IPS DF 4.7 (cell line): ENCODE data around the gene CHPF.

ENCODE experiments used
- DNase-seq: peaks from one replicate; pipeline ENCODE4 v3.0.0-alpha.2; 2013; ENCODE audit warnings: low spot score; ENCODE audit errors: extremely low read depth

CHPF gene

GRCh38 chr2:219533930-219534661 lies 9.5 kb downstream of the CHPF start:
- no peak for DNase-seq

GRCh38 chr2:219532378-219532649 lies 11.3 kb downstream of the CHPF start:
- no peak for DNase-seq

DNA sequence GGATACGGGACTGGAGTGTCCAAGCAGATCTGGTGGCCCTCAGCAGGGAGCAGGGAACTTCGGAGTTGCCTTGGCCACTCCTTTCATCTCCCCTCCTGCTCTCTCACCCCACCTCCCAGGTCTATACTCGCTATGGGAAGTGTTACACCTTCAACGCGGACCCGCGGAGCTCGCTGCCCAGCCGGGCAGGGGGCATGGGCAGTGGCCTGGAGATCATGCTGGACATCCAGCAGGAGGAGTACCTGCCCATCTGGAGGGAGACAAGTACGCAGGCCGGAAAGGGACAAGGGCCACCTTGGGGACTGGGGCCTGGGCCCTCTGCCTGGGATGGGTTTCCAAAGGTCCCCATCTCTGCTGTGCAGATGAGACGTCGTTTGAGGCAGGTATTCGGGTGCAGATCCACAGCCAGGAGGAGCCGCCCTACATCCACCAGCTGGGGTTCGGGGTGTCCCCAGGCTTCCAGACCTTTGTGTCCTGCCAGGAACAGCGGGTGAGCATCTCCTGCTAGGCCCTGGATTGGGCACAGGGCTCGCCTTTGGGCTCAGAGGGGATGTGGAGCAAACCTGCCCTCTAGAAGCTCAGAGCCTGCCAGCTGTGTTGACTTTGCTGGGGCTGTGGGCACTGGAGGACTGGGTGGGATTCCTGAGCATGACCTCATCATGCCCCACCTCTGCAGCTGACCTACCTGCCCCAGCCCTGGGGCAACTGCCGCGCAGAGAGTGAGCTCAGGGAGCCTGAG lies 11.8 kb downstream of the CHPF start:
- no peak for DNase-seq

DNA sequence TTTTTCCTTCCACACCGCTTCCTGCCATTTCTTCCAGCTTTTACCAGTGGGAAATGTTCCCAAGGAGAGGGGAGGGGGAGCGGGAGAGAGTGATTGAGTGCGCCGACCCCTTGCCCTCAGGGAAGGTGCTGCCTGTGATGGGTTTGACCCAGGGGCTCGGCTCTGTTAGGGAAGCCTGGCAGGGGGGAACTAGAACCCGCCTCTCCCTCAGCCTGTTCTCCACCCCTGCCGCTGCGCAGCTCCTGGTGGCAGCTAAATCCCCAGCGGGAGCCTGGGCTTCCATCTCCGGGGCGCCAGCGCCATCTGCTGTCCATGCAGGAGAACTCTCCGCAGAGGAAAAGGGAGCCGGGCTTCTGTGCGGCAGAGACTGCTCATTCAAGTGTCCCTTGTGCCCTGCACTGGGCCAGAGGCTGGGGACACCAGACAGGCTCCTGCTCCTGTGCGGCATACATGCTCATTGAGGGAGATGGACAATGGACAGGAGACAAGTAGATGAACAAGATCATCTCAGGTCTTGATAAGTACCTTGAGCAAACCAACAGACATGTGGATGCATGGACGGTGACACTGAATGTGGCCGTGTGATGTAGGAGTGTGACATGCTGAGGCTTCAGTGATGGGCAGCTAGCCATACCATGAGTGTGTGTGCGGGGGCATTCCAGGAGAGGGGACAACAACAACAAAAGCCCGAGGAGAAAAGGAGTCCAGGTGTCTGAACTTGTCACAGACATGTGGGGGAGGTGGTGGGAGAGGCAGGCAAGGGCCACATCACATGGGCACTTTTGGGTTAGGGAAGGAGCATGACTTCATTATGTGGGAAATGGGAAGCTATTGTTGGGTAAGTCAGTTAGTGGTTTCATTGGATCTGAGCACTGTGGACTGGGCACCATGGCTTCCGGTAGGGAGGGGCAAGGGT lies 13.3 kb downstream of the CHPF start:
- DNase-seq, result no peak

DNA sequence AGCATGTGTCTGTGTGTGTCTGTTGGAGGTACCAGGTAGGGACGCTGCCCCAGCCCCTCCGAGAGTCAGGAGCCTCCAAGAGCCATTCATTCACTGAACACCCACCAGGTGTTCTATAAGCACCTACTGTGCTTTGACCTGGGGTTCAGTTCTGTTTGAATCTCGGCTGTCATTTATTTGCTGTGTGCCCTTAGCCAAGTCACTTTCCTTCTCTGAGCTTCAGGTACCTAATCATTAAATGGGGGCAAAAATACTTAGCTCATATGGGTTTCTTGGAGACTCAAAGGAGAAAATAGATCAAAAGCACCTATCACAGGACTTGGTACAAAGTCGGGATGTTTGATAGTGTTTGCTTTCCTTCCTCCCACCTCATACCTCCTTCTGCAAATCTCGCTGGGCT lies 16.1 kb downstream of the CHPF start:
- DNase-seq, result no peak

DNA sequence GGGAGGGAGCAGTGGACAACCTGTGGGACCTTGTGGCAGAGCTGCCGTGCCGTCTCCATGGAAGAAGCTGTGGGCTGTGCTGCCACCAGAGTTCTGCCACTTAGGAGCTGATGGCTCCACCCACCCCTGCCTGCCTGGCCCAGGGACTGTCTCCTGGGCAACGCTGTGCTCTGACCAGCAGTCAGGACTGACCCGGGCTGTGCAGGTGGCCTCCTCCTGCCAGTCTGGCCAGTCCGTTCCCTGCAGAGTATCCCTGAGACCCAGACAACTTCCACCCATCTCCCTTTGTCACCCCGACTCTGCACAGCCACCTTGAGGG lies 16.6 kb downstream of the CHPF start:
- DNase-seq, result no peak

- no peak for DNase-seq
These were observed 17.1 kb downstream of the CHPF start for GRCh38 chr2:219526320-219527075.

DNA sequence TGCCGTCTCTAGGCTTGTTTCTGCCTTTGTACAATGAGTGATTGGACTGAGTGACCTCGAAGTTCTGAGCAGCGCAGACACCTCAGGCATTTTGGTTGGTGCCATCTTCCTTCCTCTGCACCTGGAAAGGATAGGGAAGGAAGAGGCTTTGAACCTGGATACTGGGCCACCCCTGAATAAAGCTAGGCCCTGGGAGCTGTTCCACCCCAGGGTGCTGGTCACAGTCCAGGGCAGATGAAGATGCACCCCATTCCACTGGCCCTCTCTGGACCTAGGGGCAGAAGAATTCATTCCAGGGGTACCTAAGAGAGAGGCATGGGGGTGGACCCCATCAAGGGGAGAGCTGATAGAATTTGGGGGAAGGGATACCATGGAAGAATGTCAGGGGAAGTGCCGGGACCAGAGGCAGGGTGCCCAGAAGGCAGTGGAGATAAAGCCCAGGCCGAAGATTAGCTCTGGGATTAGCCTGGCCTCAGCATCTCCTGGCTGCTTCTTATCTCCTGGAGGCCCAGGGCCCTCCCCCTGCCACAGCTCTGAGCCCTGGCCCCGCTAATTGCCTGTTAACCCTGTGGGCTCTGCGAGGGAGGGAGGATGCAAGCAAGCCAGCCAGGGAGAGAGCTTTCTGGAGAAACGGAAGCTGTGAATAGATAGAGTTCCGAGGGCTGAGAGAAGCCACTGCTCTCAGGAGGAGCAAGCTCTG lies 17.9 kb downstream of the CHPF start:
- no peak for DNase-seq

- DNase-seq, result no peak
These were observed 18.8 kb downstream of the CHPF start for GRCh38 chr2:219524817-219525216.

DNA sequence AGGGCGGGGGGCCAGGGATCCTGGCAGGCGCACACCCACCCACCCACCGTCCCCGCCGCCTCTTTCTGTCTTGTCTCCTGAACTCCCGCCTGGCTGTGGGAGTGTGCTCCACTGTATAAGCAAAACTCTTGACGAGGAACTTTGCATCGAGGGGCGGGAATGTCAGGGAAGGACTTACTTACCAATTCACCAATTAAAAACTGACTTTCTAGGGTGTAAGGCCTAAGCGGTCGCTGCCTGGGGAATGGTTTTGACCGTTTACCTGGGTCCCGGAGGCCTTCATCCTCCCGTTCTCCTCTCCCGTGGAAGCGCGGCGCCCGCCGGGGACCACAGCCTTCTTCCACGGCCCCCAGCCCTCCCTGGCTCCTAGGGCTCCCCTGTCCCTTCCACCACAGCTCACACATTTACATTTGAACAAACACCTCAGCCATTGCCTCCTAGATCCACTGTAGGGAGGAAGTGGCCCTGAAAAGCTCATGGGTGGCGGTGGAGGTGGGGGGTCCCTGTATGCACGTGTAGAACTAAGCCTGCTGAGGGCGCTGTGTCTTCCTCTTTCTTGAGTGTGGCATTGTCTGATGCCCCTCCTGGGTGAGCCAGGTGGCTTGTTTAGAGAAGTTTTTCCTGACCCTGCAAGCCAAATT lies 20.5 kb downstream of the CHPF start:
- DNase-seq, result no peak

DNA sequence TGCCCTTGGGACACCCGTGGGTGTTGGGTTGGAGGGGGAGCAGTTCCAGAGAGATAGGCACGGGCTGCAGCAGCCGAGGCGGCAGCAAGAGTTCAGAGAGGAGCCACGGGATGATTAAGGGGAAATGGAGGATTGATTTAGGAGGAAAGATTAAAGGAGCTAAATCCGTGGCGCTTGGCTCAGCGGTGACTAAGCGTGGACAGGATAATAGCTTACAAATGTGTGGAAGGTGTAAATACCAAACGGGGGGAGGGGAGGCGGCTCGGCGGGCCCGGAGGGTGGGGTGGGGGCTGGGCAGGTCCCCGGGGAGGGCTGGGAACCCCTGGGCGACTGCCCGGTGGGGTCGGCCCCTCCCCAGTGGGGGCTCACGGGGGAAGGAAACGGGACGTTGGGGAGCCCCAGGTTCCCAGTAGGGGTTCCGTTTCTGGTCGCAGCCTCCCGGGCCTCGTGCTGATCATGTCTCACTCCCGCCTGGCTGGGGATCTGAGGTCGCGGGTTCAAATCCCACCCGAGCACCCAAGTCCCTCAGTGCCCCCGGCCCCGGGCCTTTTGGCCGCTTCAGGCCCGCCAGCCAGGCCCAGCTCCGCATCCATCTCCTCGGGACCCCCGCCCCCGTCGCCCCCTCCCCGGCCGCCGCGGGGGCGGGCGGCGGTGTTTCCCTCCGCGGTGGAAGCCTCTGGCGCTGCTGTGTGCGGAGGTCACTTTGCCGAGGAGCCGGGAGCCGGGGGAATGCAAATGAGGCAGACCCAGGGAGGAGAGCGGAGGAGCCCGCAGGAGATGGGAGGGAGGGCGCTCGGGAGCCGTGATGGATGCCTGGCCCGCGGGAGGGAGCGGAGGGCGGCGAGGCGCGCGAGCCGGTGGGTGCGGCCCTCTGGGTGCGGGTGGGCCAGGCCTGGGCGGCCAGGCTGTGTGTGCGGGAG lies 21.2 kb downstream of the CHPF start:
- no peak for DNase-seq

DNA sequence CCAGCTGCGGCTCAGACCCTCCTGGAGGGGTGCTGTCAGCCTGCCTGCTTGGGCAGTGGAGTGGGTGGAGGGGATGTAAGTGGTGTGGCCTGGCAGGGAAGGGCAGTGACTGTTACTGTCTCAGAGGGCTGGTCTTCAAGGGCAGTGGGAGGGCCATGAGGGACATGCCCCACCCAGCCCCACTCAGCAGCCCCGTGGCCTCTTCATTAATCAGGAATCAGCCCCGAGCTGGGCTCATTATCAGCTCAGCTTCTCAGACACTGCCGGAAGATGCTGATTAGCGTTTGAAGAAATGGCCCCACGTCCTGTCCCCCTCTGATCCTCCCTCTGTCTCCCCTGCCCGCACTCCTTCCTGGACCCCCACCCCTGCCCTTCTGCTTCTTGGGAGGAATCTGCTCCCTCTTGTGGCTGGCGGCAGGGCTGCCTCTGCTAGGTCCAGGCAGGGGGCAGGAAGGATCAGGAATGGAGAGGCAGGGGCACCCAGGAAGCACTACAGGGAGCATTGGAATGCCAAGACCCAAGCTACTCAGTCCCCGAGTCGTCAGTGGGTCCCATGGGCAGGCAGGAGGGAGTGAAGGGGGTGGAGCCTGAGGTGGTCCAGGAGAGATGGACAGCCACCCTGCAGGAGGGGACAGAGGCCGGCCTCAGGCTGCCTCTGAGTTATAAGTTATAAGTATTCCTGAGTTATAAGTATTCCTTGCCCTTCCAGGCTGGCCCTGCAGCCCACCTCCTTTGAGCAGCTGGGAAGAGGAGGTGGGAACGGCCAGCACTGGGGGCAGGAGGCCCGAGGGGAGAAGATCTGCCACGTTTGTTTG lies 22.3 kb downstream of the CHPF start:
- DNase-seq, result no peak

DNA sequence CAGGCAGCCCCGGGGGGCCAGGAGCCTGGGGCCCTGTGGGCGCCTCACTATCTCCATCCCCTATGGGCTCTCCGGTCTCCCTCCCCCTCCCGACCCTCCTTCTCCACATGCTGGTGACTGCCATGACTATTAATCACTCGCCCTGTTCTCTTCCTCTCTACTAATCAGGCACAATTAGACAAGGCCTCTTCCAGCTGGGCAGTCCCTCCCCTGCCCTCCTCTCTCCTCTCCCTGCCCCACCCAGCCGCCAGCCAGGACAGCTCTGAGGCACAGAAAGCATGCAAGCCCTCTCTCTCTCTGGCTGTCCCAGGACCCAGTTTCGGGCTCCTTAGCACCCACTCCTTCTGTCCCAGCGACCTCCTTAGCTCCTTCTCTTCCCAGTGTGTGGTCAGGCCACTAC lies 23.5 kb downstream of the CHPF start:
- no peak for DNase-seq

DNA sequence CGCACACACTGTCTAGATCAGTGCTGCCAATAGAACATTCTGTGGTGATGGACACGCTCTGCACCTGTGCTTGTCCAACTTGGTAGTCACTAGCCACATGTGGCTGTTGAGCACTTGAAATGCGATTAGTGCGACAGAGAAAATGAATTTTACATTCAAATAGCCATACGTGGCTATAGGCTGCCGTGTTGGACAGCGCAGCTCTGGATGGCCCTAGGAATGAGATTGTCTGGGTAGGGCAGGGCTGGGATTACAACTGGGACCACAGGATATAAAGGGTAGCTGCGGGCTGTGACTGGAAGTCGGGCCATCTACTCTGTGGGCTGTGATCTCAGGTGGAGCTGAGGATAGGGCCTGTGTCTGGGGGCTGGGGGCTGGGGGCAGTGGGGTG lies 24.1 kb downstream of the CHPF start:
- DNase-seq, result no peak

DNA sequence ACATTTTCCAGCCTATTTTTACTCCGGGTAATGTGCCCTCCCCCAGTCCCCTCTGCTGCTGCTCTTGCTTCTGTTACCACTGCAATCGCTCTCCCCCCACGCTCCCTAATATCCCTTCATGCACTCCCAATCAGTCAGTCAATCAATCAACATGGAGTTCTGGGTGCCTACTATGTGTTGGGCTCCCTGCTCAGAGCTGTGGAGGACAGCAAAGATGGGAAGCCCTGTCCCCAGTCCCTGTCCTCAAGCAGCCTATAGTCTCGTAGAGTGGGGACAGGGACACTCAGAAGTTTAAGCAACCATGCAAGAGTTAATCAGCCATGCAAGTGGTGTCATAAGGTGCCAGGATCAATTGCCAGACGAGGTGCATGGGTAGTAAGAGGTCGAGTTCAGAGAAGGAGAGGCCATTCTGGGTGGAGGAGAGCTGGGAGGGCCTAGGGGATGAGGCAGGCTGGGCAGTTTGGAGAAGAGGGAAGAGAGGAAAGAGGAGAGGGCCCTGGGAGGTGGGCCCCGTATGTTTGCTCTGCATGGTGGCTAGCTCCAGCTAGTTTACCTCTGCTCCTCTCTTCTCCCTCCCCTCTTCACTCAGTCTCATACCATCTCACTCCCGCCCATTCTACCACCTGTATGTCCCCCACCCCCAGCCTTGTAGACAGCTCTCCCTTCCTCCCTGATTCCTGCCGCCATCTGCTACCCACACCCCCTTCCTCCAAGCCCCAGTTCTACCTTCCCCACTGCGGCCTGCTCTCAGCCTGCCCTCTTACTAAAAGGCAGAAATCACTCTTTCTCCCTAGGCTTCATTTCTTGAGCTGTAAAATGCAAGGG lies 25.4 kb downstream of the CHPF start:
- no peak for DNase-seq

GRCh38 chr2:219516888-219517287 lies 26.7 kb downstream of the CHPF start:
- DNase-seq, result no peak

GRCh38 chr2:219515874-219516629 lies 27.6 kb downstream of the CHPF start:
- DNase-seq, result no peak
